Fibroblast of lung (primary cell): ENCODE results near the gene DIP2C.

Source experiments
- CTCF ChIP-seq, 2 donors: IDR thresholded peaks in 1 of 2; conservative IDR thresholded peaks in 1 of 2; 1 replicate in 1 of 2; 2 replicates in 1 of 2; pipeline ENCODE4 v1.5.1; 2011 to 2012; ENCODE audit warnings: low read length in 2 of 2, control low read depth in 1 of 2, inconsistent platforms in 1 of 2, low read depth in 1 of 2, mild to moderate bottlenecking in 1 of 2
- EZH2 ChIP-seq: IDR thresholded peaks from 2 replicates; pipeline ENCODE4 v1.5.1; 2012; ENCODE audit warnings: low read length, control low read depth, mild to moderate bottlenecking; ENCODE audit errors: missing control alignments

GRCh38 chr10:497289-497688, 192.2 kb downstream of the DIP2C start:
- TF ChIP-seq CTCF (conservative IDR thresholded peaks at IDR 0.05 in 1 of 2, IDR thresholded peaks at IDR 0.05 in 1 of 2; ENCODE audit: low read depth in 1 of 2, low read length in 2 of 2) (no peak), EZH2 (no peak)
